Stimulated activated CD4-positive, alpha-beta T cell treated with anti-CD3 and anti-CD28 coated beads, Interleukin-15, amount 100 ng/mL, for 1 hour (primary cell): Measurements from ENCODE around the gene ARHGAP5.

Source experiments
- DNase-seq, 2 donors: peaks; one replicate each; pipeline ENCODE4 v3.0.0-alpha.2; 2020; ENCODE audit warnings: low read depth in 1 of 2, low spot score in 1 of 2

ARHGAP5 gene, protein sequence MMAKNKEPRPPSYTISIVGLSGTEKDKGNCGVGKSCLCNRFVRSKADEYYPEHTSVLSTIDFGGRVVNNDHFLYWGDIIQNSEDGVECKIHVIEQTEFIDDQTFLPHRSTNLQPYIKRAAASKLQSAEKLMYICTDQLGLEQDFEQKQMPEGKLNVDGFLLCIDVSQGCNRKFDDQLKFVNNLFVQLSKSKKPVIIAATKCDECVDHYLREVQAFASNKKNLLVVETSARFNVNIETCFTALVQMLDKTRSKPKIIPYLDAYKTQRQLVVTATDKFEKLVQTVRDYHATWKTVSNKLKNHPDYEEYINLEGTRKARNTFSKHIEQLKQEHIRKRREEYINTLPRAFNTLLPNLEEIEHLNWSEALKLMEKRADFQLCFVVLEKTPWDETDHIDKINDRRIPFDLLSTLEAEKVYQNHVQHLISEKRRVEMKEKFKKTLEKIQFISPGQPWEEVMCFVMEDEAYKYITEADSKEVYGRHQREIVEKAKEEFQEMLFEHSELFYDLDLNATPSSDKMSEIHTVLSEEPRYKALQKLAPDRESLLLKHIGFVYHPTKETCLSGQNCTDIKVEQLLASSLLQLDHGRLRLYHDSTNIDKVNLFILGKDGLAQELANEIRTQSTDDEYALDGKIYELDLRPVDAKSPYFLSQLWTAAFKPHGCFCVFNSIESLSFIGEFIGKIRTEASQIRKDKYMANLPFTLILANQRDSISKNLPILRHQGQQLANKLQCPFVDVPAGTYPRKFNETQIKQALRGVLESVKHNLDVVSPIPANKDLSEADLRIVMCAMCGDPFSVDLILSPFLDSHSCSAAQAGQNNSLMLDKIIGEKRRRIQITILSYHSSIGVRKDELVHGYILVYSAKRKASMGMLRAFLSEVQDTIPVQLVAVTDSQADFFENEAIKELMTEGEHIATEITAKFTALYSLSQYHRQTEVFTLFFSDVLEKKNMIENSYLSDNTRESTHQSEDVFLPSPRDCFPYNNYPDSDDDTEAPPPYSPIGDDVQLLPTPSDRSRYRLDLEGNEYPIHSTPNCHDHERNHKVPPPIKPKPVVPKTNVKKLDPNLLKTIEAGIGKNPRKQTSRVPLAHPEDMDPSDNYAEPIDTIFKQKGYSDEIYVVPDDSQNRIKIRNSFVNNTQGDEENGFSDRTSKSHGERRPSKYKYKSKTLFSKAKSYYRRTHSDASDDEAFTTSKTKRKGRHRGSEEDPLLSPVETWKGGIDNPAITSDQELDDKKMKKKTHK (N-terminal part only)

DNA sequence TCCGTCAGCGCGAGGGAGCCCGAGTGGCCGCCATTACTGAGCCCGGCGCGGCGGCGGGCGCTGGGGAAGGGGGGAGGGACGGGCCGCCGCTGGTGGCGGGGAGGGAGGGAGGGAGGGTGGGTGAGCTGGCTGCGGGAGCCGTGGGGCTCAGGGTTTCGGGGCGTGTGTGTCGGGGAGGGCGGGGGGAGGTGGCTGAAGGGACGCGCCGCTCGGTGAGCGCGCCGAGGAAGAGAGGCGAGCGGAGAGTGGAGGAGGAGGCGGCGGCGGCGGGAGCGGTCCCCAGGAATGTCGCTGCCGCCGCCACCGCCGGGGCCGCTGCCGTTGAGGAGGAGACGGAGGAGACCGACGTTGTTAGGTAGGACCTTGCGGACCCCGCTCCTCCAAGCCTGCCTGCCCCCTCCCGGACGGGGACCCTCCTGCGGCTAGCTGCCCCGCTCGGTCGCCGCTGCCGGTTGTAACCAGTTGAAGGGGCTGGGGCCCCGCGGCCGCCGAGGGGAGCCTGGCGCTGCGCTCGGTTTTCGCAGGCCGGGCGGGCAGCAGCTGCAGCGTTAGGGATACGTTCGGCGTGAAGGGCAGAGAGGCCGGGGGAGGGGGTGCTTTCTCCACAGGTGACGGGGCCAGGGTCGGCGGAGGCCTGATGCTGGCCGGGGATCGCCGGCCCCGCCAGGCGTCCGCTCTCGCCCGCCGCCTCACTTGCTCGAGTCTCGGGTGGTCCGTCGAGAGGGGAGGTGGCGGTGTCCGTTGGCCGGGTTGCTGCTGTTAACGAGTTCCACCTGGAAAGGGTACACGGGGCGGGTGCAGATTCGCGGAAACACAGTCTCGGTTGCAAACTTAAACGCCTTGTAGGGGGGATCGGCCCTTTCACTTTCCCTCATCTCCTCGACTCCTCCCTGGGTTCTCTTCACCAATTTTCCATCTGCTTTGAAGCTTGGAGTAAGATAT is at the start of gene ARHGAP5:
TSS of gene ARHGAP5 (plus strand) at position 224 of the 942 bp plus-strand sequence. CDS start 13,366 bp downstream, outside the sequence.
- peak; percentile 46 to 56 for DNase-seq

DNA sequence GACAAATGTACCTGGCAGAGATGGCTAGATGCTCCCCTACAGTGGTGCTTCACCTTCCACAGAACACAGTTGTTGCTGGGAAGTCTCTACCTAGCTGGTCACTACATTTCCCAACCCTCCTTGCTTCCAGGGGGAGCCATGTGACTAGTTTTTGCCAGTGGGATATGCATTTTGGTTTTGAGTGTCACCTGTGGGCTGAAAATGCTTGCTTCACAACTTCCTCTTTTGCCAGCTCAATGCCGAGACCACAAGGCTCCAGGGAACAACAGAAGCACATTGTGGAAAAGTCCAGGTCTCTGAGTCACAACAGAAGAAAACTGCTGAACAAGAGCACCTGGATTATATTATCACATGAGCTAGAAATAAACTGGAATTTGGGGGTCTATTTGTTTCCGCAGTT is 48.5 kb upstream of the ARHGAP5 start:
- no peak for DNase-seq

DNA sequence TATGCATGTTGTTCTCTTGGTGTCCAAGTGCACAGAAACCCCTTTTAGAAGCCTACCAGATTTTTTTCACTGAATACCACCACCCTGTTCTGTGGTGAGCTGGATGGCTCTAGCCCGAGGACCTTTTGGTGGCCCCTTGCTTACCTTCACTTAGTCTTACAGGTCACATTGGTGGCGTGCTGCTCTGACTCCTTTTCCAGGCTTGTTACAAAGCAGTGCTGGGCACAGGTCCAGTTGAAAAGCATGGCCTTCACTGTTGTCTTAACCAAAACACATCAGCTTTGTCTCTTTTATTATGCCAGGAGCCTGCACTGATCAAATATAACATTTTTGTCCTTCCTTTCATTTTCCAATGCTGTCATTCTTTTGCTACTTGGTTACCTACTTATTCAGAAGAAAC is 43.6 kb upstream of the ARHGAP5 start:
- DNase-seq, result no peak

DNA sequence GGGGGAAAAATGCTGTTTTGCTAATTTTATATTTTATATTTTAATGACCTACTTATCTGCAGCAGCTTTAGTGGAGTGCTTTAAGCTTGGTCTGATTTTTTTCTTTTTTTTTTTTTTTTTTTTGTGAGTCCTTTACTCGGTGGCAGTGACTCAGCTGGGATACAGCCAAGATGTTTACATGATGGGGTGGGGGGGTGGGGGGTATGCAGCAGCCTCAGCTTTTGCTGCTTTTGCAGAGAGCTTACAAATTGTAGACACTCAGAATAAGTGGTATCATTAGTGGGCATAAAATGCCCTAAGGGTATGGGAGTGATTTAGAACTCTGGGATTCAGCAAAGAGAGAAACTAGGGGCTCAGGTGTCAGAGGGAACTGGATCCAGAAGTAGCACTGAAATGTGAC is 38.2 kb upstream of the ARHGAP5 start:
- no peak for DNase-seq

DNA sequence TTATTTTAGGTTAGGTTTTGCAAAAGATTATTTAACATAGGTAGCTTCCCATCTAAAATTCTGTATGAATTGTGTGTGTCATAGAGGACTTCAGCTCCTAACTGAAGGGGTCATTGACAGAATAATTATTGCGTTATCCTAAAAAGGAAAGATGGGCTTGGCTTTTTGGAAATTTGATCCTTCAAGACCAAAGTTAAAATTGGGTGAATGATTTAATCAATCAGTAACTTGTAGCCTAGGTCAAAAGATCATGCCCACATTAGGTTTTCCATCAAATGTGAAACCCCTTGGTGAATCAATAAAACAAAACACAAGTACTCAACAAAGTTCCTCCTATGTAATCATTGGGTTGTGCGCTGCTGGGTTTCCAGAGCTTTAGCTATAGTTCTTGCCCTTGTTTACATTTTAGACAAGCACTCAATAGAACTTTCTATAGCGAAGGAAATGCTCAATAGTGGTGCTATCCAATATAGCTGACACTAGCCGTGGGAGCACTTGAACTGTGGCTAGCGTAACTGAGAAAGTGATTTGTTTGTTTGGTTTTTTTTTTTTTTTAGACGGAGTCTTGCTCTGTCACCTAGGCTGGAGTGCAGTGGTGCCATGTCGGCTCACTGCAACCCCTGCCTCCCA is 37.6 kb upstream of the ARHGAP5 start:
- DNase-seq, result no peak

DNA sequence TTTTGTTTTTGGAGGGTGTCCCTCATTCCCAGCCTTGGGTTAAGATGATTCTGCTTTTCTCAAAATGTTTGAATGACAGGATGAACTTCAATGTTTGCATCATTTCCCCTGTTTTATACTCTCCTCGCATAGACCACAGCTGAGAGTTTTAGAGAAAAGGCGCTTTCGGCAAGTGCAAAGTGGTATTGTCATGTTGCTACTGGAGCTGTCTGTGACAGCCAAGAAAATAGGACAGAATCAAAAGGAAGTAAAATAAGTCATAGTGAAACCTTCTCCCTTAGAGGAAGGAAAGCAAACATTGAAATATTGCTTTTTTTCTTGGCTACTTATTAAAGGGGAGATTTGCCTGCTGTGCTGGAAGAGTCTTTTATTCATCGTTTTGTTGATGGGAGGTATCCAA is 33.5 kb upstream of the ARHGAP5 start:
- no peak for DNase-seq

DNA sequence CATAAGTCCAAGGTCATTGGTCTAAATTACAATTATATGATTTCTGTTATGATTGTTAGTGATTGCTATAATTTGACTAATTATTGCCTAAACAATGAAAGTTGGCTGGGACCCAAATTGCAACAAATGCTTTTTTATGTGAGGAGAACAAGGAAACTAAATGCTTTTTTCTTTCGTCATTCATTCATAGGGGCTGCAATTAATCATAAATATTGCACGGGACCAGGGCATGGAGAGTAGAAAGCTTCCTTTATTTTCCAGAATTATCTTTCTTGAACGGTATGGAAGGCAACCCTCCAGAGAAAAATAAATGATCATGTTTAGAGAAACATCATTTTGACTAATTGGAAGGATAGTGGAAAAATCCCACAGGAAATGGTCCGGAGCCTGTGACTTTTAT is 32.6 kb upstream of the ARHGAP5 start:
- DNase-seq, result no peak

DNA sequence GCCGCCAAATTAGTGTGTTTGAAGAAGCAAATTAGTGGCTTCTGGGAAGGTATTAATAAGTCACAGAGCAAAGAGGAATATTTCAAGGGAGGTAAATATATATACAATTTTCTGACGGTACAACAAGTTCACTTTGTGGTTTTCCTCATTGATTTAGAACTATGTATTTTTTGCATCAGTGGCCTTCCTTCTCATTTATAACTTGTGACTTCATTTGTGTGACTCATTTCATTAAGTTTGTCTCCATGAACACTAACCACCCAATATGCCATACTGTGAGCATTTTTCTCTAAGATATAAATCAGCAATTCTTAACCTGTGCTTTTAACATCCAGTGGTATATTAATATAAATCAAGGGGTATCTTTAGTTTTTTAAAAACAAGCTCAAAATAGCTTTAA is 29.3 kb upstream of the ARHGAP5 start:
- DNase-seq, result no peak

DNA sequence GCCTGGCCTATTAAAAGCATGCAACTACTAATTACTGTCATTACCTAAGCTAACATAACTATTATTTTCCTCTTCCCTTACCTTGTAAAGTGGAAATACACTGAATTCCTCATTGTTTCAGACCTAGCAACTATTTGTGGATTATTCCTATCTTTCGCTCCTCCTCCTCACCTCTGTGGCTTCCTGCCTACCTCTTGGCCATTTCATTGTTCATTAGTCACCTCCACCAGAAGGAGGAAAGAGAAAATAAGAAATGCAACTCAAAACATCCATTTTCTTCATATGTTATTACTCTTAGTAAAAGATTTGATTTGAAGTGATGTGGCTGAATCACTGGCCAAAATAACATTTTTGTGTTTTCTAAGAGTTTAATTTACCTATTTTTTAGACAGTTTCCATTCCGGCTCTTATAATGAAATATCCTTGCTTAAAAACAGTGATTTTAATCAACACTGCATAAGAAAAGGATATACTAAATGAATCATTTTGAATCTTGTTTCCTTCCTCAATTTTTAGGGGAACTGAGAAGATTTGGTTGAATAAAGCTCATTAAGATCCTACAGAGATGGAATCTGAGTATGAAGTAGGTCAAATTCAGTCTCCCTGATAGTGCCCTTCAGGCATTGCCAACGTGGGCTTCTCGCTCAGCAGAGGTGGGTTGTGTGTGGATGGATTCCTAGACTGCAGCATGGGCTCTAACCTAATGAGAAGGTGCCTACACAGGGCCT is 27.6 kb upstream of the ARHGAP5 start:
- DNase-seq, result no peak

DNA sequence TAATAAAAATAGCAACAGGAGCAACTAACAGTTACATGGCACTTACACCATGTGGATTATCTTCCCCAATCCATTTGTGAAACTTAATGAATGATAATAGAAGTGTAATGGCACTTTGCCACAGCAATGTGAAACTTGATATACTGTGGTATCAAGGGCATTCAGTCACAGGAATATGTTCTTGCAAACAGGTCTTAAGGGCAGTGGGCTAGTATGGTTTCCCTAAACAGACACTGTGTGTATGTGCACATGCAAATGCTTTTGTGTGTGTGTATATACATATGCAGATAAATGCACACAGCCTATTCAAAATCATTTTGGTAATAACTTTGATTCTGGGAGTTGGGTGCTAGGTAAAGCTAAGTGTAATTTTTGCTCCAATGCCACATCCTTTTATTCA is 26.2 kb upstream of the ARHGAP5 start:
- DNase-seq, result no peak

DNA sequence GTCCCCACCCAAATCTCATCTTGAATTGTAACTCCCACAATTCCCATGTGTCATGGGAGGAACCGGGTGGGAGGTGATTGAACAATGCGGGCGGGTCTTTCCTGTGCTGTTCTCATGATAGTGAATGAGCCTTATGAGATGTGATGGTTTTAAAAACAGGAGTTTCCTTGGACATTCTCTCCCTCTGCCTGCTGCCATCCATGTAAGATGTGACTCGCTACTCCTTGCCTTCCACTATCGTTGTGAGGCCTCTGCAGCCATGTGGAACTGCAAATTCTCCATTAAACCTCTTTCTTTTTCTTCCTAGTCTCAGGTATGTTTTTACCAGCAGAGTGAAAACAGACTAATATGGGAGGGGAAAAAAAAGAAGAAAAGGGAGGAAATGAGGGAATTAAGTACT is 22.6 kb upstream of the ARHGAP5 start:
- no peak for DNase-seq

DNA sequence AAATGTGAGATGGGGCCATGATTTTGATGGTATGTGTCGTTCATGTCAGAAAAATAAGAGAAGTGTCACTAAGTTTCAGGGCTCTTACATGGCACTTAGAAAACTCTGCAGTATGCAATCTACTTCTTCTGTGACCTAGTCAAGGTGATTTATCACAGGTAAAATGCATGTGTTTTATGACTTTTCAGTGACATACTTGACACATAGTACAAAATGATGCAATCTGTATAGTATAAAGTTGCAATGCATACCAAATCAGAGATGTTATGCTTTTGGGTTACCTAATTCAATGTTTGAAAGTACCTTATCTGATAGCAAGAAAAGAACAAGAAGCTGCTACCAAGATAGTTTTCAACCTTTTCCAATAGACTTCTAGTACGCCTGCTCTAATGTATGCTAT is 21.9 kb upstream of the ARHGAP5 start:
- no peak for DNase-seq

DNA sequence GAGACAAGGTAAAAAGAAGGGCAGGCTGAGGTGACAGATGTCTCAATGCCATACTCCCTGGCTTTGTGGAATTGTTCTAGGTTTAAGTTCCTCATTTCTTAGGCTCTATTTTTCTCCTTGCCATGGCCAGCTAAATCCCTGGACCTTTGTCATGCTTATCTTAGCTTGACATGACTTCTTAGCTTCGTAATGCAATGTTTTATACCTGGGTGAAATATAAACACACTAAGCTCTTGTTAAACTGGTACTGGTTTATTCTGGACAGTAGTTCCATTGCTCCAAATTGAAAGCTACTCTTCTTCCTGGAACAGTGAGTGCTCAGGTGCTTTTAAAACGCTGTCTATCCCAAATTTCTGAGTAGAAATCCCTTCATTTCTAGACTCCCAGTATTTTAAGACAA is 17.4 kb upstream of the ARHGAP5 start:
- no peak for DNase-seq

DNA sequence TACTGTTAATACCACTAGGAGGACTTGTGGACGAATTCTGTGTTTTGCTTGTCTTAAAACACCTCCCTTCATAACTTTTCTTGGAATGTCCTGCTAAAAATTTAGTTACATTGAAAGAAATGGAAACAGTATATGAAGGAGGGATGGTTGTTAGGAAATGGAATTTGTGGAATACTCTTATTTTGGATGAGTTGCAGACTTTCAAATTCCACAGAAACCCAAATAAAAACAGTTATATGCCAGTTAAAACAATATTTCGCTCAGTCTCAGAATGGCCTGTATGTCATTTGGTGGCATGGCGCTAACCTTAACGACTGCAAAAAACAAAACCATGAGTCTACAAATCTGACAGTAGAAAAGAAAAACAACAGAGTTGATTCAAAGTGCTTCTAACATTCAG is 12.2 kb upstream of the ARHGAP5 start:
- no peak for DNase-seq

DNA sequence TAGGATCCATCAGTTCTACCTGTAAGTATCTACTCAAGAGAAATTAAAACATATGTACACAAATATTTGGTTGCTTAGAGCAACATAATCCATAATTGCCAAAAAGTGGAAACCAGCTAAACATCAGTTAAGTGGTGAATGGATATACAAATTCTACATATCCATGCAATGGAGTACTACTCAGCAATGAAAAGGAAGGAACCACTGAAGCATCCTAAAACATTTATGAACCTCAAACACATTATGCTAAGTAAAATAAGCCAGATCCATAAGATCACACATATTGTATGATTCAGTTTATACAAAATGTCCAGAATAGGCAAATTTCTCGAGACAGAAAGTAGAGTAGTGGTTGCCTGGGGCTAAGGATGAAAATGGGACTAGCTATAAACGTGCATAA is 8.4 kb upstream of the ARHGAP5 start:
- DNase-seq, result no peak

DNA sequence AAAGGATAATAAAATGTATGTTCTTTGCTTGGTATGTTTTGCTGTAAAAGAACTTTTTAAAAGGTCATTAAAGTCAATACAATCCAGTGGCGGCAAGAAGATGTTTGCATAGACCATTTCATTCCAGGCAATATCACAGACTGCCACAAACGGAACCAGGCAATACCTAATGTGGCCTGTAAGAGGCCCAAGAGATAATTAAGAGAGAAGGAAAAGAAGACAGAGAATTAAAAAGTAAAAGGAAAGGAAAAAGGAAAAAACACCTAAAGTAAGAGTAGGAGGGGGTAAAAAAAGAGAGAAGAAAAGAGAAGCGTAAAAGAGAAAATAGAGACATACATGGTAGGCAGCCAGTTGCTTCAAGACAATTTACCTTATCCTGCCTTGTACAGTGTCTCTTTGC is 6.8 kb upstream of the ARHGAP5 start:
- DNase-seq, result no peak

DNA sequence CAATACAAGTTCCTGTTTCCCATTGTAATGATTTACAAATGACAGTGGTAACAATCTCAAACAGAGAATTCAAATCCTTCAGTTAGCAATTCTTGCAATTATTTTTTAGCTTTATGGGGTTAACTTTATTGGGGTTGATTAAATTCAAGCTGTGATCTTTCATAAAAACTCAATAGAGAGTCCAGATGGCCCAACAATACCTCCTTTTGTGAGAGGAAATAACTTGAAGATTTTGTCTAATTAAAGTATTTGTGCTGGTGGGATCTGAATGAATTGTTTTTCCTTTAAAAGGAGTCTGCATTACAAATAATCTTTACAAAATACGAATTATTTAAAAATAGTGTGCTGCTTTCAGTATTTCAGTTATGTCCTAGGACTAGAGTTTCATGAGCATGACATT is 4.4 kb upstream of the ARHGAP5 start:
- DNase-seq, result no peak

DNA sequence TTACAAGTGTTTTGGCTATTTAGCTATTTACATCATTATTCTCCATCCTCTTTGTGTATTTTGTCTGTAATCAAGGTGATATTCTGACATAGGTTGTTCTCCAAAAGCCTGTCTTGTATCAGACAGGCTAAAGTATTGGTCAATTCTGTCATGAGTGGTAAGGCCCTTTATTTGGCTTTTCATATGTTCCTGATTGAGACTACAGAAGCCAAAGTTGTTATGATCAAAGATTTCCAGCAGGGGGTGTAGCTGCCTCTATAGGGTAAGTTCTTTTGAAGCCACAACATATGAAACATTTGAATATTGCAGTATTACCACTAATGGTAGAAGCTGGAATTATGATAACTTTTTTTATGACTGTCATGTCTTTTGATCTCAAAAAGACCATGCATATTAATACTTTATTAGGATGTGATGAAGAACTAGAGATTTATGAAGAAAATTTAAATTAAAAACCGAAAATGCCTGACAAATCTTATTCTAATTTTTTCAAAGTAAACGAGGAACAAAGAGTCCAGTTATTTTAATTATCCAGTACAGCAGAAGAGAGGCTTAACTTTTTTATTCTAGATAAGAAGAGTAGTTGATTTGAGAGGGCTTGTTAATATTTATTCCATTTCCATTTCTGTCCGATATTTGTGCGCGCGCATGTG is 3.4 kb upstream of the ARHGAP5 start:
- DNase-seq, result peak in 1 of 2 donors; percentile 2
